Left ventricle myocardium inferior (tissue), 1 donor: ENCODE measurements around the gene FAU. TPM values are rescaled to one million over a fixed set of nuclear protein-coding genes. Genes with fewer than 3 reads are reported as not detected.

ENCODE experiments used
- DNase-seq: peaks from one replicate; pipeline ENCODE4 v3.0.0-alpha.2; 2020
- H3K27ac ChIP-seq: fragments of 200-600 bp; replicated peaks from 2 replicates; pipeline ENCODE4 v1.8.0; 2021
- H3K27me3 ChIP-seq: fragments of 200-600 bp; 2 replicates; pipeline ENCODE4 v1.8.0; 2021; ENCODE audit warnings: low read depth
- H3K36me3 ChIP-seq: fragments of 200-600 bp; 2 replicates; pipeline ENCODE4 v1.8.0; 2021
- H3K4me1 ChIP-seq: fragments of 200-600 bp; 2 replicates; pipeline ENCODE4 v1.8.0; 2021
- H3K4me3 ChIP-seq: fragments of 200-600 bp; 2 replicates; pipeline ENCODE4 v1.8.0; 2021; ENCODE audit warnings: mild to moderate bottlenecking, moderate library complexity
- H3K9me3 ChIP-seq: fragments of 200-600 bp; replicated peaks from 2 replicates; pipeline ENCODE4 v1.8.0; 2021
- intact Hi-C: fragments of 100-400 bp; cut with micrococcal nuclease; formaldehyde crosslinking; loops from one replicate; pipeline ENCODE4 v1.11.0; 2022
- total RNA-seq: library from RNA; stranded (reverse); fragmentation: NEBNext Ultra II Directional; extraction: Animal tissue kit (Norgen Biotek cat#: 25700); gene quantifications from one replicate; pipeline ENCODE4 v1.2.1, GENCODE V29; 2021
- TF ChIP-seq, protein P1 (sequence below): fragments of 200-600 bp; IDR thresholded peaks from 2 replicates; pipeline ENCODE4 v1.8.0; 2021; ENCODE audit warnings: antibody characterized with exemption, mild to moderate bottlenecking, borderline replicate concordance
- donor health status: DM: no; HTN: yes; CAD: no; lungs with severe emphysema.

Gene FAU
- total RNA-seq, 1 donor from 2014 or later: 629 TPM

DNA sequence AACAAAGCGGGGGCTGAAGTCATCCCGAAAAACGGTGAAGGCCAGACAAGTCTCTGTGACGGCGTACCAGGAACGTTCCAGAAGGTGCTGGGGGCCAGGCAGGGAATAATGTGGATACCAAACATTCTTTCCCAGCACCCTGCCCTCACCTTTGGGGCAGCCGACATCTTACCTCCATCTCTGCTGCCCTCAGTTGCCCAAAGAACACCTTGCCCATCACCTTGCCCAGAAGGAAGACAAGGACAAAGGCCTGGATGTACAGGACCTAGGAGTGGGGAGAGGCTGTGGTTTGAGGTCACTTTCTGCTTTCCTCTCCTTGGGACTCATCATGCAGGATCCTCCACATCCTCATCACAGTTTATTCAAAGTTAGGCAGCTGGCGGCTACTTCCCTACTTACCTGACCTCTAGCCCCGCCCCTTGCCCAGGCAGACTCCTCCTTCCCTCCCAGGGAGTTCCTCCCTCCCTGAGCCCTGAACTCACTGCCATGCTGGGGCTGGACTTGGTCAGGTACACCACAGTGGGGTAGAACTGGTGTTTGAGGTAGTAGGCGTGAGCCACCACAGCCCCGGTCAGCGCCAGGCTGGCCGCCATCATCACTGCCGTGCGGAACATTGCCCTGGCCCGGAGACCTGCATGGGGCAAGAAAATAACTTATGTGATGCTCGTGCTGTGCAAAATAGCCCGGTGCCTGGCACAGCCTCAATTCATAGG is 11.2 kb upstream of the FAU start:
- DNase-seq: no peak
- Histone ChIP-seq H3K27me3 (no peaks in the 10 kb centered on the region), H3K4me1 (peaks cover 35% of the 10 kb centered on the region), H3K36me3 (peaks cover 49% of the 10 kb centered on the region), H3K4me3 (peak overlapping the region; percentile 99), H3K27ac (peak overlapping the region; percentile 100), H3K9me3 (no peaks in the 10 kb centered on the region)
- intact Hi-C loops: no loop called here
- TF ChIP-seq, protein P1, sequence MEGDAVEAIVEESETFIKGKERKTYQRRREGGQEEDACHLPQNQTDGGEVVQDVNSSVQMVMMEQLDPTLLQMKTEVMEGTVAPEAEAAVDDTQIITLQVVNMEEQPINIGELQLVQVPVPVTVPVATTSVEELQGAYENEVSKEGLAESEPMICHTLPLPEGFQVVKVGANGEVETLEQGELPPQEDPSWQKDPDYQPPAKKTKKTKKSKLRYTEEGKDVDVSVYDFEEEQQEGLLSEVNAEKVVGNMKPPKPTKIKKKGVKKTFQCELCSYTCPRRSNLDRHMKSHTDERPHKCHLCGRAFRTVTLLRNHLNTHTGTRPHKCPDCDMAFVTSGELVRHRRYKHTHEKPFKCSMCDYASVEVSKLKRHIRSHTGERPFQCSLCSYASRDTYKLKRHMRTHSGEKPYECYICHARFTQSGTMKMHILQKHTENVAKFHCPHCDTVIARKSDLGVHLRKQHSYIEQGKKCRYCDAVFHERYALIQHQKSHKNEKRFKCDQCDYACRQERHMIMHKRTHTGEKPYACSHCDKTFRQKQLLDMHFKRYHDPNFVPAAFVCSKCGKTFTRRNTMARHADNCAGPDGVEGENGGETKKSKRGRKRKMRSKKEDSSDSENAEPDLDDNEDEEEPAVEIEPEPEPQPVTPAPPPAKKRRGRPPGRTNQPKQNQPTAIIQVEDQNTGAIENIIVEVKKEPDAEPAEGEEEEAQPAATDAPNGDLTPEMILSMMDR: no peak

DNA sequence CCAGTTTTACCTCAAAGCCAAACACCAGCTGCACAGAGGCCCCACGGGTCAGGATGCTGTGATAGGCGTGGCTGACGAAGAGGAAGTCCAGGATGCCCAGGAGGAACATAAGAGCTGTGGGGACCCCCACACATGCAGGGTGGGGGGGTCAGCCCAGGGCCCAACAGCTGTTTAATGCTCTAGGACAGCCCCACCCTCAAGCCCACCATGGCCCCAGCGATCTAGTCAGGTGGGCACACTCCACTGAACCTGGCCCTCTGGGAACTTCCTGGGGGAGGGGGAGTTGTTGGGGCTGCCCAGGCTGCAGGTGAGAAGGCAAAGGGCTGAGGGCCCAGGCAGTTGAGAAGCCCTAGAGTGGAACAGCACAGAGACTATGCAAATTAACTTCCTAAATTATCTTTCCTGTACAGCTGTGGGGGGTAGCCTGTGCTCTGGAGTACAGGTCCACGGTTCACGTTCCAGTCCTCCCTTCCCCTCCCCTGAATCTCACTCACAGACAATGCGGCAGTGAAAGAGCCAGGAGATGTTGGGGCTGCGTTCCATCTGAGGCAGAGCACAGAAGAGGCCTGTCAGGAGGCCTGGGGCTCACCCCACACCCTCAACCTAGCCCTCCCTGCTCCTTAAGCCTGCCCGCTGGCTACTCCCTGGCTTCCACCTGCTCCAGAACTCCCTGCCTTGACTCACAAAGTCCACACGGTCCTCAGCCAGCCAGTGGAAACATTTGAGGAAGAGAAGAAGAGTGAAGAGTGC is 10.5 kb upstream of the FAU start:
- Histone ChIP-seq H3K9me3 (no peaks in the 10 kb centered on the region), H3K36me3 (peaks cover 57% of the 10 kb centered on the region), H3K4me1 (peaks cover 35% of the 10 kb centered on the region), H3K4me3 (peak overlapping the region; percentile 99), H3K27ac (no peak overlapping the region), H3K27me3 (no peaks in the 10 kb centered on the region)
- intact Hi-C loops: no loop called here
- TF ChIP-seq, protein P1: no peak
- no peak for DNase-seq

DNA sequence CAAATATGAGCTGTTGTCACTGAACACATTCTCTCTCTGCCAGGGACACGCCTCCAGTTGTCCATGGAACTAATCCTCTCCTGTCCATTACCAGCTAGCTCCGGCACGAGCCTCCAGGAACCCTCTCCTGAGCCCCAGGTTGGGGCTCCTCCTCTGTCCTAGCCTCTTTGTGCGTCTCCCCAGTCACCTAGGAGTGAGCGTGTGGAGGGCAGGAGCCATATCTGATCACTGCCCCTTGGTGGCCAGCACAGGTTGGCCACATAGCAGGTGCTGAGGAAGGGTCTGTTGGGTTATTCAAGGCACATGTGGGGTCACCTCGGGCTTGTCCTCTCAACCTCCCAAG is 9.9 kb upstream of the FAU start:
- TF ChIP-seq, protein P1: no peak
- no peak for DNase-seq
- intact Hi-C loops: no loop called here
- Histone ChIP-seq H3K27ac (no peak overlapping the region), H3K4me1 (peaks cover 35% of the 10 kb centered on the region), H3K4me3 (no peak overlapping the region), H3K27me3 (no peaks in the 10 kb centered on the region), H3K36me3 (peaks cover 62% of the 10 kb centered on the region), H3K9me3 (no peaks in the 10 kb centered on the region)

DNA sequence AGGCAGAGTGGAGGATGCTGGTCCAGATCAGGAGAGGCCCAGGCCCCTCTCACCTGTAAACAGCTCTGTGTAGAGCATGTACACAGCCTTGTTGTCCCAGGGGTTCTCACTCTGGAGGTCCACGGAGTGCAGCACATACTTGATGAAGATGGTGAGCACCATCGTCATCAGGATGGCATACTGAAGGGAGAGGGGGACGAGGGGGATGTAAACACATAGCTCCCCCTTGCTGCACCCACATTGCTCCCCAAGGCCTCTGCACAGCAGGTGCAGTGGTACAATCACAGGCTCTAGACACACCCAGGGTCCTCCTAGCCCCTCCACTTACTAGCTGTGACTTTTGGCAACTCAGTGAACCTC is 9.5 kb upstream of the FAU start:
- Histone ChIP-seq H3K27me3 (no peaks in the 10 kb centered on the region), H3K9me3 (no peaks in the 10 kb centered on the region), H3K36me3 (peaks cover 67% of the 10 kb centered on the region), H3K4me3 (no peak overlapping the region), H3K27ac (no peak overlapping the region), H3K4me1 (peaks cover 35% of the 10 kb centered on the region)
- intact Hi-C loops: no loop called here
- no peak for DNase-seq
- TF ChIP-seq, protein P1: no peak

DNA sequence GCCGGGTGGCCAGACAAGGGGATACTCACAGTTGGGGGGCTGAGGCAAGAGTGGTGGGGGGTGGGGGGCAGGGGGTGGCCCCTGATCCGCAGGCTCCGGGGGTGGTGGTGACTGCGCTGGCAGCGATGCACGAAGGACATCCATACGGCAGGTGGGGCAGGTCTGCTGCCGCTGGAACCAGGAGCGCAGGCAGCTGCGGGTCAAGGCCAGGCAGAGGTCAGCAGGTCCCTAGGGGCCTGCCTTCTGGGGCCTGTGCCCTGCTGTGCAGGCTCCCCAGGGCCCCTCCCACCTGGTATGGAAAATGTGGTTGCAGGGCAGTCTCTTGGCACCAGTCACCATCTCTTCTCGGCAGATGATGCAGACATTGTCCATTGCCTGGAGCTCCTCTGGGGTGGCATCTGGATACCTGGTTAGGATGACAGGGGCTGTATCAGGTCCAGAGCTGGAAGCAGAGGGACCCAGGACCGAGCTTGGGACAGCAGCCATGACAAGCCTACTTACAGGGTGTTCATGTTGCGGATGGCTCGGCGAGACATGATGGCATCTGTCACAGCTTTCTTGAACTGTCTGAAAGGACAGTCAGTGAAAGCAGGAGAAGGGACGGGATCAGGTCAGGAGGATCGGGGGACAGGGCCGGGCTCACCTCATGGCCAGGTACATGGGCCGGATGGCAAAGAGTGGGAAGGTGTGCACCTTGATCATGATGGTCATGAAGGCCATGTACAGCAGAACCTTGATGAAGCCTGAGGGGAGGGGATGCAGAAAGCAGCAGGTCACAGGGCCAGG is 8.9 kb upstream of the FAU start:
- no peaks in the 10 kb centered on the region for H3K9me3 ChIP-seq
- no peaks in the 10 kb centered on the region for H3K27me3 ChIP-seq
- H3K36me3 ChIP-seq: peaks cover 72% of the 10 kb centered on the region
- peaks cover 31% of the 10 kb centered on the region for H3K4me1 ChIP-seq
- TF ChIP-seq, protein P1: no peak
- no peak overlapping the region for H3K27ac ChIP-seq
- intact Hi-C loops: no loop called here
- no peak for DNase-seq
- no peak overlapping the region for H3K4me3 ChIP-seq
